KMS-11 (cell line): ENCODE results near the gene KIFC3.

ENCODE experiments used
- H2AFZ ChIP-seq: fragments of 200-600 bp; sonication (generic); 2 replicates; pipeline ENCODE4 v1.6.1; 2016; ENCODE audit warnings: antibody characterized with exemption, mixed run types, low read depth
- H3K27ac ChIP-seq: fragments of 200-600 bp; sonication (generic); 2 replicates; pipeline ENCODE4 v1.6.1; 2016; ENCODE audit warnings: mild to moderate bottlenecking, mixed run types
- H3K27me3 ChIP-seq: fragments of 200-600 bp; sonication (generic); 2 replicates; pipeline ENCODE4 v1.6.1; 2017; ENCODE audit warnings: mild to moderate bottlenecking, low read depth, mixed run types, moderate library complexity; ENCODE audit not compliant: insufficient read depth
- H3K36me3 ChIP-seq: fragments of 200-600 bp; sonication (generic); 2 replicates; pipeline ENCODE4 v1.6.1; 2017; ENCODE audit warnings: mild to moderate bottlenecking, mixed run types; ENCODE audit not compliant: insufficient read depth
- H3K4me1 ChIP-seq: fragments of 200-600 bp; sonication (generic); 2 replicates; pipeline ENCODE4 v1.6.1; 2016; ENCODE audit warnings: mild to moderate bottlenecking, low read depth, mixed run types; ENCODE audit not compliant: poor library complexity, severe bottlenecking
- H3K4me2 ChIP-seq: fragments of 200-600 bp; sonication (generic); 2 replicates; pipeline ENCODE4 v1.7.0; 2016; ENCODE audit warnings: mild to moderate bottlenecking, mixed run types
- H3K4me3 ChIP-seq: fragments of 200-600 bp; sonication (generic); IDR thresholded peaks from 2 replicates; pipeline ENCODE4 v1.6.1; 2017; ENCODE audit warnings: low read depth, low read length, mixed read lengths; ENCODE audit not compliant: insufficient read depth
- H3K79me2 ChIP-seq: fragments of 200-600 bp; sonication (generic); 2 replicates; pipeline ENCODE4 v1.6.1; 2016; ENCODE audit warnings: low read depth, mixed run types; ENCODE audit not compliant: insufficient read depth
- H3K9ac ChIP-seq: fragments of 200-600 bp; sonication (generic); 2 replicates; pipeline ENCODE4 v1.6.1; 2016; ENCODE audit warnings: mild to moderate bottlenecking, mixed run types
- H4K20me1 ChIP-seq: fragments of 200-600 bp; sonication (generic); 2 replicates; pipeline ENCODE4 v1.6.1; 2016; ENCODE audit warnings: mild to moderate bottlenecking, mixed run types; ENCODE audit not compliant: insufficient read depth
- CTCF ChIP-seq: fragments of 200-600 bp; sonication (generic); conservative IDR thresholded peaks from 2 replicates; pipeline ENCODE4 v1.6.1; 2017; ENCODE audit warnings: low read depth, mild to moderate bottlenecking, antibody characterized with exemption, low read length, moderate library complexity, mixed read lengths

KIFC3 gene

DNA sequence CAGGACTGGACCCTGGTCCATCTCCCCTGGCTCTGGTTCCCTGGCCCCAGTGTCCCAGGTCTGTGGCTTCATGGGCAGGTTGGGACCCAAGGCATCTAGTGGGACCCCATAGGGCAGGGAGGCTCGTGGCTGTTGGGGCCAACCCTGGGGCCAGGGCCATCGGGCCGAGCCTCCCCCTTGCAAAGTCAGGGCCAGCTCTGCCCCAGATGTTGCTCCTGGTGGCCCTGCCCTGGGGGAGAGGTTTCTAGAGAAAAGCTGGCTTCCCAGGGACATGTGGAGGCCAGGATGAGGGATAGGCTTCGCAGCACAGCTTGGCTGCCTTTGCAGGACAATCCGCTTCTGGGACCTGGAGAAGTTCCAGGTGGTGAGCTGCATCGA is 50.1 kb downstream of the KIFC3 start:
- Histone ChIP-seq H3K4me3 (no peak overlapping the region), H3K27ac (no peak overlapping the region), H3K36me3 (no peaks in the 10 kb centered on the region), H3K4me1 (peaks cover 3% of the 10 kb centered on the region), H3K4me2 (no peak overlapping the region), H3K9ac (no peak overlapping the region), H2AFZ (no peak overlapping the region), H4K20me1 (no peaks in the 10 kb centered on the region), H3K27me3 (no peaks in the 10 kb centered on the region), H3K79me2 (no peaks in the 10 kb centered on the region)
- no peak for TF ChIP-seq CTCF

DNA sequence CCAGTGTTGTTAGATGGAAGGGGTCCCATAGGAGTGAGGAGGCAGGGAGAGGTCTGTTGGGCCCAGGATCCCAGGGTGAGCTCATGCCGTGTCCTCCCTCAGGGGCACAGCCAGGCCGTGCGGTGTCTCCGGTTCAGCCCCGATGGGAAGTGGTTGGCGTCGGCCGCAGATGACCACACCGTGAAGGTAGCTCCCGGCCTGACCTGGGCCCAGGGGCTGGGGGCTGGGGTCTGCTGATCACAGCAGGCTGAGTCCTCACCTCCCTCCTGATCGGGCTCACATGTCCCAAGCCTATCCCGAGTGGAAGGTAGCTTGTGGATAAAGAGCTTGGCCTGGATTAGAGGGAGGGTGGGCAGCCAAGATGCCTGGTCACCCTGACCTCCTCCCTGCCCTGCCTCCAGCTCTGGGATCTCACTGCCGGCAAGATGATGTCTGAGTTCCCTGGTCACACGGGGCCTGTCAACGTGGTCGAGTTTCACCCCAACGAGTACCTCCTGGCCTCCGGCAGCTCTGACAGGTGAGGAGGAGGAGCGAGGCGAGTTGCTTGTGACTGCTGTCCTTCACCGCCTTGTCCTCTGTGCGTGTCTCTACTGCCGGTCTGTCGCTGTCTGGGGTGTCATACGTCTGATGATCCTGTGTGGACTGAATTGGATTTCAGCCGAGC is 50.6 kb downstream of the KIFC3 start:
- H3K9ac ChIP-seq, result no peak overlapping the region
- no peak overlapping the region for H2AFZ ChIP-seq
- no peaks in the 10 kb centered on the region for H3K79me2 ChIP-seq
- no peaks in the 10 kb centered on the region for H3K27me3 ChIP-seq
- no peaks in the 10 kb centered on the region for H3K36me3 ChIP-seq
- no peak for TF ChIP-seq CTCF
- no peak overlapping the region for H3K4me3 ChIP-seq
- H3K27ac ChIP-seq, result no peak overlapping the region
- H3K4me1 ChIP-seq, result no peaks in the 10 kb centered on the region
- H3K4me2 ChIP-seq, result no peak overlapping the region
- H4K20me1 ChIP-seq, result no peaks in the 10 kb centered on the region

GRCh38 chr16:57750796-57751538 is 51.3 kb downstream of the KIFC3 start:
- no peak overlapping the region for H3K9ac ChIP-seq

GRCh38 chr16:57749856-57750452 is 52.3 kb downstream of the KIFC3 start:
- H3K27me3 ChIP-seq, result no peaks in the 10 kb centered on the region
- H3K4me2 ChIP-seq, result no peak overlapping the region
- no peak overlapping the region for H3K4me3 ChIP-seq
- H3K4me1 ChIP-seq, result no peaks in the 10 kb centered on the region
- H2AFZ ChIP-seq, result no peak overlapping the region
- no peaks in the 10 kb centered on the region for H3K36me3 ChIP-seq
- no peak overlapping the region for H3K27ac ChIP-seq
- H3K79me2 ChIP-seq, result no peaks in the 10 kb centered on the region
- no peak overlapping the region for H3K9ac ChIP-seq
- no peaks in the 10 kb centered on the region for H4K20me1 ChIP-seq
- TF ChIP-seq CTCF, result no peak

More at GRCh38 chr16:57750796-57751538, 51.3 kb downstream of the KIFC3 start:
- Histone ChIP-seq H3K27me3 (no peaks in the 10 kb centered on the region), H3K27ac (no peak overlapping the region), H2AFZ (no peak overlapping the region), H3K4me2 (no peak overlapping the region), H3K4me1 (no peaks in the 10 kb centered on the region), H3K4me3 (no peak overlapping the region), H3K36me3 (no peaks in the 10 kb centered on the region), H3K79me2 (no peaks in the 10 kb centered on the region), H4K20me1 (no peaks in the 10 kb centered on the region)
- TF ChIP-seq CTCF, result no peak
